ENCODE measurements around the gene IGFBP3. TPM values are rescaled to one million over a fixed set of nuclear protein-coding genes. Genes with fewer than 3 reads are reported as not detected.

IGFBP3 gene
- total RNA-seq, 1 donor from 2014 or later, result 1,747 TPM

GRCh38 chr7:45890125-45890901 lies 30.8 kb downstream of the IGFBP3 start:
- no peaks in the 10 kb centered on the region for H3K27me3 Mint-ChIP-seq (ENCODE audit: low read depth)
- H3K27ac Mint-ChIP-seq (ENCODE audit: unreplicated experiment), result no peak overlapping the region
- no peaks in the 10 kb centered on the region for H3K9me3 Mint-ChIP-seq (ENCODE audit: low read depth)
- peaks cover 42% of the 10 kb centered on the region for H3K4me1 Mint-ChIP-seq (ENCODE audit: low read depth)
- TF ChIP-seq, protein P1, sequence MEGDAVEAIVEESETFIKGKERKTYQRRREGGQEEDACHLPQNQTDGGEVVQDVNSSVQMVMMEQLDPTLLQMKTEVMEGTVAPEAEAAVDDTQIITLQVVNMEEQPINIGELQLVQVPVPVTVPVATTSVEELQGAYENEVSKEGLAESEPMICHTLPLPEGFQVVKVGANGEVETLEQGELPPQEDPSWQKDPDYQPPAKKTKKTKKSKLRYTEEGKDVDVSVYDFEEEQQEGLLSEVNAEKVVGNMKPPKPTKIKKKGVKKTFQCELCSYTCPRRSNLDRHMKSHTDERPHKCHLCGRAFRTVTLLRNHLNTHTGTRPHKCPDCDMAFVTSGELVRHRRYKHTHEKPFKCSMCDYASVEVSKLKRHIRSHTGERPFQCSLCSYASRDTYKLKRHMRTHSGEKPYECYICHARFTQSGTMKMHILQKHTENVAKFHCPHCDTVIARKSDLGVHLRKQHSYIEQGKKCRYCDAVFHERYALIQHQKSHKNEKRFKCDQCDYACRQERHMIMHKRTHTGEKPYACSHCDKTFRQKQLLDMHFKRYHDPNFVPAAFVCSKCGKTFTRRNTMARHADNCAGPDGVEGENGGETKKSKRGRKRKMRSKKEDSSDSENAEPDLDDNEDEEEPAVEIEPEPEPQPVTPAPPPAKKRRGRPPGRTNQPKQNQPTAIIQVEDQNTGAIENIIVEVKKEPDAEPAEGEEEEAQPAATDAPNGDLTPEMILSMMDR (IDR thresholded peaks at IDR 0.05), result no peak
- DNase-seq (ENCODE audit: low spot score), result no peak
- H3K4me3 Mint-ChIP-seq (ENCODE audit: unreplicated experiment), result no peak overlapping the region
- H3K36me3 Mint-ChIP-seq (ENCODE audit: low read depth), result no peaks in the 10 kb centered on the region

- TF ChIP-seq, protein P1 (IDR thresholded peaks at IDR 0.05), result no peak
- Mint-ChIP-seq H3K36me3 (ENCODE audit: low read depth) (no peaks in the 10 kb centered on the region), H3K4me3 (ENCODE audit: unreplicated experiment) (no peak overlapping the region), H3K4me1 (ENCODE audit: low read depth) (peaks cover 50% of the 10 kb centered on the region), H3K27ac (ENCODE audit: unreplicated experiment) (no peak overlapping the region), H3K27me3 (ENCODE audit: low read depth) (no peaks in the 10 kb centered on the region), H3K9me3 (ENCODE audit: low read depth) (no peaks in the 10 kb centered on the region)
- DNase-seq (ENCODE audit: low spot score), result no peak
Observed at GRCh38 chr7:45889367-45890067, 31.6 kb downstream of the IGFBP3 start.

DNA sequence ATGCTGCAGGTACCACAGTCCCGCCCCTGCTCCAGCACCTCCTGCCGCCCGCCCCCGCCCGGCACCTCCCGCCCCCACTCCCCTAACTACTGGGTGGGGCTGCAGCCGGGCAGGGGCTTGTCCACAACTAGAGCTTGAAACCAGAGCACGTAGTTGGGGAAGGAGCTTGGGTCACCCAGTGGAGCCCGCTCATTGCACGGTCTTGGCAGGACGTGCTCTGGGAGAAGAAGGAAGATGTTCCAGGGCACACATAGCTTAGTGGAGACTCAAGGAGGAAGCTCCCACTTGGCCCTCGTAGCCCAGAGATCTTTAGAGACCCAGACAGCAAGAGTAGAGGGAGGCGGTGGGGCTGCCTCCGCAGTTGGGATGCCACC lies 32.1 kb downstream of the IGFBP3 start:
- Mint-ChIP-seq H3K4me3 (ENCODE audit: unreplicated experiment) (peak overlapping the region; percentile 45), H3K27me3 (ENCODE audit: low read depth) (no peaks in the 10 kb centered on the region), H3K27ac (ENCODE audit: unreplicated experiment) (no peak overlapping the region), H3K36me3 (ENCODE audit: low read depth) (no peaks in the 10 kb centered on the region), H3K4me1 (ENCODE audit: low read depth) (peaks cover 53% of the 10 kb centered on the region), H3K9me3 (ENCODE audit: low read depth) (no peaks in the 10 kb centered on the region)
- TF ChIP-seq, protein P1 (IDR thresholded peaks at IDR 0.05), result no peak
- DNase-seq (ENCODE audit: low spot score), result no peak

- no peaks in the 10 kb centered on the region for H3K9me3 Mint-ChIP-seq (ENCODE audit: low read depth)
- H3K4me1 Mint-ChIP-seq (ENCODE audit: low read depth), result peaks cover 53% of the 10 kb centered on the region
- H3K27me3 Mint-ChIP-seq (ENCODE audit: low read depth), result no peaks in the 10 kb centered on the region
- H3K27ac Mint-ChIP-seq (ENCODE audit: unreplicated experiment), result no peak within 1 kb of the TSS
- peak within 1 kb of the TSS; percentile 69 for H3K4me3 Mint-ChIP-seq (ENCODE audit: unreplicated experiment)
- no peaks in the 10 kb centered on the region for H3K36me3 Mint-ChIP-seq (ENCODE audit: low read depth)
- no peak for DNase-seq (ENCODE audit: low spot score)
- TF ChIP-seq, protein P1 (IDR thresholded peaks at IDR 0.05), result no peak
Observed at GRCh38 chr7:45888185-45888992, 32.7 kb downstream of the IGFBP3 start, which contains the start of gene IGFBP1. TSS of gene IGFBP1 (plus strand) at chr7:45888488. CDS start at chr7:45888653, 165 bp downstream.
